Left colon (tissue), 2 donors: ENCODE results near the gene TRAPPC1. TPM values are rescaled to one million over a fixed set of nuclear protein-coding genes. Genes with fewer than 3 reads are reported as not detected.
A peak's percentile ranks its signal among the peaks of the same experiment; 100 is the strongest.

Experiments
- ATAC-seq: fragments of 200-7000 bp; cut with Tn5 transposase; one replicate; pipeline ENCODE4 v1.9.1; 2020; ENCODE audit warnings: mild to moderate bottlenecking, moderate library complexity
- DNase-seq, 2 donors: peaks; one replicate each; pipeline ENCODE4 v3.0.0-alpha.2; 2020
- intact Hi-C, 2 donors: fragments of 100-400 bp; cut with DNase I in 1 of 2; cut with micrococcal nuclease in 1 of 2; formaldehyde crosslinking; loops; one replicate each; pipeline versions ENCODE4 v1.11.2 to v1.14.0; 2022; cut with DNase I, micrococcal nuclease
- total RNA-seq, 2 donors: library from RNA; stranded (reverse); fragmentation: NEBNext Ultra II Directional; extraction: Animal tissue kit (Norgen Biotek cat#: 25700); gene quantifications; one replicate each; pipeline ENCODE4 v1.2.1, GENCODE V29; 2021
- donor health status: DM: no; HTN: no; CAD: no.
- donor health status: DM: yes; HTN: yes; CAD: no.

TRAPPC1 gene
- total RNA-seq, 2 donors from 2014 or later: 121 to 122 TPM

DNA sequence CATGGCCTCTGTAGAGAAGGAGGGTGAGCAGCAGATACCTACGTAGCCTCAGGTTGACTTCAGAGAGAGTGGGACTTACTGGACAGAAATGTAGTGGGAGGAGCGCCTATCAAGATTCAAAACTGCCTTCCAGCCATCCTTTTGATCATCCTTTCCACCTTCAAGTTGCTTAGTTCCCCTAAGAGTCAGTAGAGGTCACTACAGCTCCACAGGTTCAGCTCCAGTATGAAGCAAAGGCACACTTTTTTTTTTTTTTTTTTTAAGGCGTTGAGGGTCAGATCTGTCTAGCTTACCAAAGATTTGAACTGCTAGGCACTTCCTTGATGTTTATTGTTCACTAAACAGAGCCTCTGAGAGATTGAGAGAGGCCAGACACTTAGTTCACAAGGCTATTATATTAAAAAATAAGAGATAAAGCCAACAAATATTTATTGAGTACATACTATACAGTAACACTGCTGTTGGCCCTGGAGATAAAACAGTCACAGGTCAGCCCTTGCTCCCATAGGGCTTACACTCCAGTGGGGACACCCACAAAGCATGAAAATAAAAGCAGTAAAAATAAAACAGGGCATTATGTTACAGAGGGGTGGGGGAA is 18.7 kb downstream of the TRAPPC1 start:
- DNase-seq (peak in 1 of 2 donors; percentile 16), ATAC-seq (peak; percentile 46)
- intact Hi-C loops: loop anchor here in 1 of 2 donors (5.0 kb wide), 1 partner anchor 74 kb away; no protein-coding TSS in a partner anchor

- intact Hi-C loops: loop anchor here in 1 of 2 donors (5.0 kb wide), 1 partner anchor 76 kb away; no protein-coding TSS in a partner anchor
- no peak for ATAC-seq
- DNase-seq: no peak
These were observed 20.6 kb downstream of the TRAPPC1 start for GRCh38 chr17:7911116-7911515.

DNA sequence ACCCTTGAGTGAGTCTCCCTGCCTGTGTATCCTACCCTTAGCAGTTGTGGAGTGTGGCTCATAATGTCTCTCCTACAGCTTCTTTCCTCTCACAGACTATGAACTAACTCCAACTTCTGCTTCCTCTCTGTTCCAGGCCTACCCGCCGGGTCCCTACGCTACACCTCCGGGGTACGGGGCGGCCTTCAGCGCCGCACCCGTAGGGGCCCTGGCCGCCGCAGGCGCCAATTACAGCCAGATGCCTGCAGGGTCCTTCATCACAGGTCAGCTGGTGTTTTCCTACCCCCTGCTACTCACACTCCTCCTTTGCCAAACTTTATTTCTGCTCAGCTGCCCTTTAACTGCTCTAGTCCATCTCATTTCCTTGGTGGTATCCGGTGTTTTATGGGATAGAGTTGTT is 21.0 kb downstream of the TRAPPC1 start:
- intact Hi-C loops: loop anchor here in 1 of 2 donors (5.0 kb wide), 1 partner anchor 77 kb away; no protein-coding TSS in a partner anchor
- no peak for DNase-seq
- no peak for ATAC-seq

DNA sequence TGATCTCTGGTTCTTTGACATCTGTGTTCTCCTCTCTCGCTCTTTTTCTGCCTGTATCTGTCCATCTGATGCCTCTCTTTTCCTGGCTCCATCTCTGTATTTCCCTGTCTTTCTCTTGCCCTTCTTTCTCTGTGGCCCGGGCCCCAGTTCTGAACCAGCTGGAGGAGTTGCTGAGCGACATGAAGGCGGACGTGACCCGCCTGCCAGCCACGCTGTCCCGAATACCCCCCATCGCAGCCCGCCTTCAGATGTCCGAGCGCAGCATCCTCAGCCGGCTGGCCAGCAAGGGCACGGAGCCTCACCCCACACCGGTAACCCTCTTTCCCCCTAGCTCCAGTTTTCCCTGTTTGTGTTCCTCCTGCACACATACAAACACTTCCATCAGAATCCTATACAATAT is 21.5 kb downstream of the TRAPPC1 start:
- intact Hi-C loops: loop anchor here in 1 of 2 donors (5.0 kb wide), 1 partner anchor 77 kb away; no protein-coding TSS in a partner anchor
- ATAC-seq: no peak
- no peak for DNase-seq

DNA sequence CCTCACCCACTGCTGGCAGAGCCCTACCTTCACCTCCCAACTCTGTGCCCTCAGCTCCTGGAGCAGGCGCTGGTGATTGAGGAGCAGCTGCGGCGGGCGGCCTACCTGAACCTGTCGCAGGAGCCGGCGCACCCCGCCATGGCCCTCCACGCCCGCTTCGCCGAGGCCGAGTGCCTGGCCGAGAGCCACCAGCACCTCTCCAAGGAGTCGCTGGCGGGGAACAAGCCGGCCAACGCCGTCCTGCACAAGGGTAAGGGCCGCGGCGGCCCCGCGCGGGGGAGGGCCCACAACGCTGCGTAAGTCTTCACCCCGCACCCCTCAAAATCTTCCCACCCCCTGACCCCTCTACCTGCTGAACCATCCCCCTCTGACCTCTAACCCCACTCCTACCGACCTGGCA is 22.7 kb downstream of the TRAPPC1 start:
- intact Hi-C loops: no loop called here
- no peak for ATAC-seq
- no peak for DNase-seq

GRCh38 chr17:7903154-7904103 is 28.3 kb downstream of the TRAPPC1 start:
- intact Hi-C loops: no loop called here
- no peak for ATAC-seq
- no peak for DNase-seq

DNA sequence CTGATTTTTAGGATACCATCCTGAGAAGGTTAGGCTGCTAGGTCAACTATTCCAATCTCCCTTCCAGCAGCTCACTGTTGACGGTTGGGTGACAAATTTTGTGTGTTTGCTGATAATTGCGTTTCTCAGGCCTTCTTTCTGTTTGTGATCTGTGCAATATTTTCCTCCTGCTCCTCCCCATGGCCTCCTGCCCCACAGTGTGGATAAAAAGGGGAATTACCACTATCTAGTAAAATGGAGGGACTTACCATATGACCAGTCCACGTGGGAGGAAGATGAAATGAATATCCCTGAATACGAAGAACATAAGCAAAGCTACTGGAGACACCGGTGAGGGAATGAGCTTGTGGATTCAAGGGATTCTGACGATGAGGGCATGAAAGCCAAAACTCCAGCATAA is 34.0 kb downstream of the TRAPPC1 start:
- DNase-seq (peak in 1 of 2 donors; percentile 27), ATAC-seq (peak; percentile 97)

DNA sequence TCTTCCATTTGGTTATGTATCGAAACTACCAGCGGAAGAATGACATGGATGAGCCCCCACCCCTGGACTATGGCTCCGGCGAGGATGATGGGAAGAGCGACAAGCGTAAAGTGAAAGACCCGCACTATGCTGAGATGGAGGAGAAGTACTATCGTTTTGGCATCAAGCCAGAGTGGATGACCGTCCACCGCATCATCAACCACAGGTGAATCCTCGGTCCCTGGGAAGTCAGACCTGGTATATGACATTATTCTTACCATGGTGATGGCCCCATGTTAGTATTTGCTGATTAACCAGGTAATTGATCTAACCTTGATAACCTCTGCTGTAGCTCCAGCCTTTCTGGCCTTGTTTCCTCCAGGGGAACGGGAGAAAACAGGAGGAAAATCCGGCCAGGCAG is 34.7 kb downstream of the TRAPPC1 start:
- DNase-seq (no peak), ATAC-seq (no peak)
- intact Hi-C loops: loop anchor here in 1 of 2 donors (5.0 kb wide), 1 partner anchor 35 kb away; no protein-coding TSS in a partner anchor

More for the DNA sequence above, 34.0 kb downstream of the TRAPPC1 start:
- intact Hi-C loops: loop anchor here in 1 of 2 donors (5.0 kb wide), 1 partner anchor 35 kb away; no protein-coding TSS in a partner anchor

DNA sequence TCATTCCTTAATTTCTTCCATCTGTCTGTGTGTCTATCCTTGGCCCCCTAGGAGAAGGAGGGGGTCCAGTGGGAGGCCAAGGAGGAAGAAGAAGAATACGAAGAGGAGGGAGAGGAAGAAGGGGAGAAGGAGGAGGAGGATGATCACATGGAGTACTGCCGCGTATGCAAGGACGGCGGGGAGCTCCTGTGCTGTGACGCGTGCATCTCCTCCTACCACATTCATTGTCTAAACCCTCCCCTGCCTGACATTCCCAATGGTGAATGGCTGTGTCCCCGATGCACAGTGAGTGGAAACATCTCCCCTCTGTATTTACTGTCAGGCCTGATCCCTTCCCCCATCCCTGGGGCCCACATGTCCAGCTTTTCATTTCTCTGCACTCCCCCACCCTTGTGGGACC is 36.9 kb downstream of the TRAPPC1 start:
- intact Hi-C loops: loop anchor here in 1 of 2 donors (5.0 kb wide), 1 partner anchor 33 kb away; no protein-coding TSS in a partner anchor
- no peak for DNase-seq

GRCh38 chr17:7894226-7894625 is 37.5 kb downstream of the TRAPPC1 start:
- no peak for ATAC-seq
- intact Hi-C loops: no loop called here
- DNase-seq: no peak

More for the DNA sequence above, 36.9 kb downstream of the TRAPPC1 start:
- ATAC-seq: no peak

GRCh38 chr17:7893187-7893880 is 38.4 kb downstream of the TRAPPC1 start:
- ATAC-seq (no peak), DNase-seq (no peak)
- intact Hi-C loops: no loop called here

DNA sequence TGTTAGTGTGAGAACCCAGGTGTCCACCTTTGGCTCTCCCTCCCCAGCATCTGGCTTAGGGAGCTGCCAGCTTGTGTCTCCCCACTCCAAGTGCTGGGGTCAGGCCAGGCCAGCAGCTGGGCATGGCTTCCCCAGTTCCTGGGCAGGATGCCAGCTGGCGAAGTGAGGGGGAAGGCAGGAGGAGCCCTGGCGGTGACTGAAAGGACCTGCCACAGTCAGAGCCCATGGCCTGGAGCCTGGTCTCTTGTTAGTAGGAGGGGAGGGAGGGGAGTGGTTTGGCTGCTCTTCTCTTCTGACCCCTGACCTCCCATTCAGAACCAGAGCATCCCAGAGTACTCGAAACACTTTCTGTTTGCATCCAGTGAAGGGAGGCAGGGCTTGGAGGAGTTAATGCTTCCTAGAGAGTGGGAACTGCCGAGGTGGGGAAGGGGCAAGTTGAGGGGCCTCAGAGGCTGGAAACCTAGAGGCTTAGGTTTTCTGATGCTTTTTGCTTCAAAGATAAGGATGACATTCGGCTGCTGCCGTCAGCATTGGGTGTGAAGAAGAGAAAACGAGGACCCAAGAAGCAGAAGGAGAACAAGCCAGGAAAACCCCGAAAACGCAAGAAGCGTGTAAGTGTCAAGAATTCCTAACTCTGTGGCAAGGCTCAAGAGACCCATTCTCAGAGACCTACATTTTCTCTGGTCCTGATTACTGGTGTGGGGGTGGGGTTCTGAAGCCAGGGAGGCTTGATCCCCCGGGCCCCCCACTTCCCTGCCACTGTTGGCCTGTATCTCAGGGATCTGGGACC is 42.4 kb downstream of the TRAPPC1 start:
- DNase-seq: peak; percentile 96 to 98
- ATAC-seq: peak; percentile 63
- intact Hi-C loops: no loop called here

- ATAC-seq: peak; percentile 29
- intact Hi-C loops: no loop called here
- peak; percentile 50 to 63 for DNase-seq
These were observed 43.4 kb downstream of the TRAPPC1 start, which contains the start of gene CHD3 for GRCh38 chr17:7888184-7888920. CHD3 (plus strand) TSS chr17:7888789; CDS start chr17:7889001, 212 bp downstream.

DNA sequence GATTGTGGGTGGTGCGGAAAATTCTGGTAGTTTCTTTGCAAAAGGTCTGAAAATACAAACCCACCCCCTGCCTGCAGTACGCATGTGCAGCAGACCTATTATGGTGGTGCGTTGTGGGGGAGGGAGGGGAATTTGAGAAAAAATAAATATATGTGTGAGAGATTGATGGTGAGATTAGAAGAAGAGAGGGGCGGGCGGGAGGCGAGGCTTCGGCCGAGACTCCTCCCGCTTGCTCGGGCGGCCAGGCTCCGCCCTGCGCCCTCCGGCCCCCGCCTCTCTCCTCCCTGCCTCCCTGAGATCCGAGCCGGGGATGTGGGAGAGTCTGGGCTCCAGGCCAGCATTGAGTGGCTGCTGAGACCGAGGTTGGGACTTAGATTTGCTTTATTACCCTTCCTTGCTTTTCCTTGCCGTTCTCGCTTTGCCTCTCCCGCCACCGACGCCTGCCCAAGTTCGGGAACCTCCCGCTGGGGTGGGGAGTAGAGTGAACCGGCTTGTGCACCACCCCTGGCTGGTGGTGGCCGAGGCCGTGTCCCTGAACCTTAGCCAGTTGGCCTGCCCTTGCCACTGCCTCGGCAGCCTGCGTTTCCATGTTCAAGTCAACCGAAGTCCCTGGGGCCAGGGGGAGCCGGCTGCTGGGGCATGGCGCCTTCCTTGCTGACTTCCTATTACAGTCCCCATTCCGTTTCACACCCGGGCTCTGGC is 44.1 kb downstream of the TRAPPC1 start:
- ATAC-seq (peak; percentile 81), DNase-seq (peak; percentile 94 to 95)
- intact Hi-C loops: no loop called here

- intact Hi-C loops: no loop called here
- ATAC-seq (peak; percentile 17), DNase-seq (no peak)
These were observed 44.7 kb downstream of the TRAPPC1 start for GRCh38 chr17:7887038-7887481.

GRCh38 chr17:7886227-7887037 is 45.3 kb downstream of the TRAPPC1 start:
- intact Hi-C loops: no loop called here
- DNase-seq (peak; percentile 45 to 55), ATAC-seq (peak; percentile 1)
